Stimulated activated CD4-positive, alpha-beta T cell treated with anti-CD3 and anti-CD28 coated beads, Interleukin-1b, Interleukin-23, amount 100 ng/mL, for 48 hours (primary cell): ENCODE data around the gene ADAMTSL3.

Experiments
- DNase-seq: peaks from one replicate; pipeline ENCODE4 v3.0.0-alpha.2; 2020

ADAMTSL3 gene

DNA sequence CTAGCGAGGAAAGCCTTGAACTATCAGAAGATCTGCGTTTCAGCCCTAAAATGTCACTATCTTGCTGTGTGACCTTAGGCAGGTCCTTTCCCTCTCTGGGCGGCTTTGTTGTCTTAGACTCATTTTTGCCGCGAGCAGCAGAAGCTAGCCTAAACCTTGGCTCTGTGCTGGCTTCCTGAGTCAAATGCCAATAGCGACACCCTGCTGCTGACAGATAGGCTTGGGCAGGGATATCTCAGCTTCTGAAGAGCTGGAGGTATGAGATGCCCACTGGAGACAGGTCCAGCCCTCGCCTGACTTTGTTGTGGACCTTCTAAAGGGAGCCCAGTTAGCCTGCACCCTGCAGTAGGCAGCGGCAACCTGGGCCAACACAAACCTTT, 1.3 kb downstream of the ADAMTSL3 start:
- DNase-seq, result no peak

DNA sequence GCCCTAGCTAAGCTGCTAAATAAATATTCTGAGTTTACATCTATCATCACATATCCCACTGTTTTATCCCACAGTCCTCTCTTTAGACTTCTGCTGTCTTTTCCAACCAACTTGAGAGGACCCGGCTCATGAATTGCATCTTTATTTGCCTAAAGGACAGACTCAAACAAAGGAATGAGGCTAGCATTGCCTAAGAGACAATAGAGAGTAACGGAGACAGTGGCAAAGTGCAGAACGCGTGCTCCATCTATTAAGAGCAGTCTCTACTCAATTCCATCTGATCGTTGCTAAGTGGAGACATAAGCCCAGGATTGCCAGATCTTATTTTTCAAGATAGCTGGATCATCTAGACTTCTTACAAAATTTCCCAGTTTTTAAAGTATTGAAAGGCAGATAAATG, 2.3 kb downstream of the ADAMTSL3 start:
- no peak for DNase-seq

DNA sequence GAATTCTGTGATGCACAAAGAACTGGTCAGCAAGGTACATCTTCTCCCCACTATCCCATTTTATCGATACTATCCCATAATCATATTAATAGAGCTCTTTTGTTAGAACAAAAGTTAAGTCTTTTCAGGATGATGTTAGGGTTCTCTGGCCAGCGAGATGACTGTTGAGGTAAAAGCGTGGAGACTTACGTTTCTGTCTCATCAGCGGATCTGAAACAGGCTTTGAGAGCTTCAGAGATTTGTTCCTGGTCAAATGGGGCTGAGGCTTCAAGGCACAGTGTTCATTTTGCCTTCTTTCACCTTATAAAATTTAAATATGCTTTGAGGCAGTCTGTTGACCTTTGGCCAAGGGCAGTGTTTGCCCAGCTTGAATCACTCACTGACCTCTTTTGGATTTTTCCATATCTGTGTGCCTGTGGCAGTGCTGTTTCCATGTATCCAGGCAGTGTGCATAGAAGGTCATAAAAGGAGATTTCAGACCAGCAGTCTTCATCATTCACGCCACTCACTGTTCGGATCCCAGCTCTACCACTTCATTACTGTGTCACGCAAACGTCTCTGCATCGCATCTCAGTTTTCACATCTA, 3.1 kb downstream of the ADAMTSL3 start:
- DNase-seq, result no peak

DNA sequence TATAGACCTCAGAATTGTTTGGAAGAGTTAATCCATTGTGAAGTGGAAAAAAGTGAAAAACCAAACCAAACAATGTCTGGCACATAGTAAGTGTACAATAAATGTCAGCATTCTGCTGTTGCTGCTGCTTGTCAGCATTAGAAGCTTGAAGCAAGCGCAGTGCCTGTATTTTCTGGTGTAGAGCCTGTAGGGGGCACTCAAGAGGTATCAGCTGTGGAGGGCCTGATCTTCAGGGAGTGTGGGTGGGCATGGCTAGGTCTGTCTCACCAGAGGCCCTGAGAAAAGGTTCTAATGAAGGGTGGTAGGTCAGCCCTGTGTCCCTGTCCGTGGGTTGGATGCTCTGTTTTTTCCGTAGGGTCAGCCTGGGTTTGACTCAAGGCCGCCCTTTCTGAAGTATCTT, 3.6 kb downstream of the ADAMTSL3 start:
- DNase-seq, result no peak

DNA sequence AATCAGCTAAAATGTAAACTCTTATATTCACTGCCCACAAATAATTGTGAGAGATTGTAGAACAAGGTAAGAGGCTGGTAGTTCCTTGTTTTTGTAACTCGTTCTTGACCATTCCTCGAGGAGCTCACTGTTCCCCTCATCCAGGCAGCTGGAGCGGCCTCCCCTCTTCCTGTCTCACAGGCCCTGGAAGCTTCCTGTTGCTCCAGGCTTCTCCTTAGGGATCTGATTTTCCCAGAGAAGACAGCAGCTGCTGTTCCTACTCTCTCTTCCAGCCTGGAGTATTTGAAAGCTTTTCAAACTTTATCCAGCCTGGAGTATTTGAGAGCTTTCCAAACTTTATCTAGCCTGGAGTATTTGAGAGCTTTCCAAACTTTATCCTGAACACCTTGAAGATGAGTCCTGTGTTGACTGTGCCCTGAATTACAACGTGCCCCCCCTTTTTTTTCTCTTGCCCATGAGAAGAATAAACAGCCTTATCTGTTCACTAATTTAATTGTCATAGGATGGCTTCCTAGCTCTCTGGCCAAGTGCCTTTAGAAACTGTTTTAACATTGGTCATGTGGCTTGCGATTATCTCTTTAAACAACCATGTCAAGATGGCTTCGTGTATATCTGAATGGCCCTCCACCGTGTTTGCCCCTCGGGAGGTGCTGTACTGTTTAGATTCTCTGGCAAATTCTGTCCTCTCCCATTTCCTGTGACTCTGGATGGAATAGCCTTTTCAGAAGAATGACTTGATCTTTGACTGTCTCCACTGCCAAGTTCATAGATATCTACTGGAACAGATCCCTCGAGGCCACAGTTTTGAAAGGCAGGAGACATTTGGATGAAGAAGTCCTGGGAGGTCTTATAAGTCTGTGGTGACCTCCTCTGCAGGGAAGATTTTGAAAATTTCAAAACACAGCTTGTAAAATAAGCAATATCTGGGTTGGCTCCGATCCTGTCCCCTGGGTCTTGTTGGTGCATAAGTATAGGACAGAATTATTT, 4.8 kb downstream of the ADAMTSL3 start:
- no peak for DNase-seq

DNA sequence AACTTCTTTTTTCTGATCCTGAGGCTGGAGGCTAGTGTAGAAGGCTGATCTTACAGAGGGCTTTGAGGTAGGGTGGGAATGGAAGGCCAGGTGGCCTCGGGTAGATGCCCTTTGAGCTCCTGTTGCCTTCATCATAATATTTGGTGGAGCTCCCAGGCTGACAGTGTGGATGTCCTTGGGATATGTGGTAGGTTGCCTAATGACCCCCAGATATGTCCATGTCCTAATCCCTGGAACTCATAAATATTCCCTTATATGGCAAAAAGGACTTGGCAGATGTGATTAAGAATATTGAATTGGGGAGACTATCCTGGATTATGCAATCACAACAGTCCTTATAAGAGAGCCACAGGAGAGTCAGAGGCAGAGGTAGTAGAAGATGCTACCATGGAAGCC, 5.5 kb downstream of the ADAMTSL3 start:
- DNase-seq, result no peak

DNA sequence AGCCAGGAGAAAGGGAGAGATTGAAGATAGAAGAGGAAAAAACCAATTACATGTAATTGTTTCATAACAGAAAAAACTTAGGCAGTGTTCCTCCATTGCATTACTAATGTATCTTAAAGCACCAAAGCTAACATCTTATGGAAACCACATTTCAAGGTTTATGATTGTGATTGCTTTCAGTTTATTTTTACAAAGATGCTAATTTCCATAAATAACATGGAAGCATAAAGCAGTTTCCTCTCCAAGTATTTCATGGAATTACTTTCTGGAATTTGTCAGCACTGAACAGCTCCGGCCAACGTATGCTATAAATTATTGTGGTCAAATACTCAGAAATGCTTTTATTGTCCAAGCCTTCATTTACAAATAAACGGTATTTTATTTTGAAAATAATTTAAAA, 11.6 kb downstream of the ADAMTSL3 start:
- DNase-seq, result no peak

DNA sequence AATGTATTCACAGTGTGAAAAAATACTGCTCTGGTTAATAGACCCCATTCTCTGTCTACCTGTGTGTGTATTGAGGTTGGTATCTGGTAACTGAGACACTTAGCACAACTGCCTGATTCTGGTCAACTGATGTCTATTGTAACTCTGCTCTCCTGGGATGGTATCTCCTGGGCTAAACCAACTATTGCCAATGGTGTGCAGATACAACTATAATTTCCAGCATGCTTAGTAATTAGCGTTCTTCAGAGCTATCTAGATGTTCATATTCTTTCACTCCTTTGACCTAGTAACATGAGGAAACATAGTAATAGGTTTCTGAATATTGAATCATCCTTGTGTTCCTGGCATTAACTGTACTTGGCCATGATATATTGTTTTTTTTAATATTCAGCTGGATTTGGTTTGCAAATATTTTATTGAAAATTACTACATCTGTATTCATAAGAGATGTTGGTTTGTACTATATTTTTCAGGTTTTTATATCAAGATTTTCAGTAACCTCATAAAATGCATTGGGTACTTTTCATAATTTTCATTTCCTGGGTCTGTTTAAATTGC, 16.8 kb downstream of the ADAMTSL3 start:
- no peak for DNase-seq

DNA sequence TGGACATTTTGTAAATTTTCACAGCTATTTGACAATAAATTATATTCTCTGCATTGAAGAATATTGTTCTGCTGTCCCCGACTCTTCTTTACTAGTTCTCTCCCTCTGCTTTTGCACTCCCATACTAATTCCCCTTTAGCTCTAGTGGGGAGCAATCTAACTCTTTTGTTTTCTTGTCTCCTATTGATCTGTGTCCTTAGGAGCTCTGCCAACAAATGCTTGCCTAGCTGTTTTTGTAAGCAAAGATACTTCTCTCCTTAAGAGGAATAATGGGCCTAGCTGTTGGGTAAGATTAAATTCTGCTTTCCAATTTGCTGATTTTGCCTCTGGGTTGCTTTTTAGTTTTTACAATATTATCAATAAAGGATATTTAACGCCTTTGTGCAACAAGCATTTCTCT, 17.7 kb downstream of the ADAMTSL3 start:
- DNase-seq, result no peak

DNA sequence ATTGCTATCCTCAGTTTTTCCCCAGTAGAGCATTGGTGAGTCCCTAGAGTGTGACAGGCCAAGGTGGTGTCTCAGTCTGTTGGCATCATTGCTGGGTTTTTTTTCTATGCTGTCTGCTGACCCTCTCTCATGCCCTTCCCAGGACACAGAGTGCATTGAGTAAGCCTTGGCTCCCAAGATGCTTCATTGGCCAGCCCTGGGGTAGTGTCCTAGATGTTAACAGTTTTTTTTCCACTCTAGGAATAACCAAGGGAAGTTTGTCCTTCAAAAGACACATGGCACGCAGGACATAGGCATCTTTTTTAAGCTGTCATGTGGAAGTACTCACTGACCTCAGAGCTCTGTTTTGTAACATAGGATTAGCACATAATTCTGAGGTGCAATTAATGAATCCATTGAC, 19.5 kb downstream of the ADAMTSL3 start:
- no peak for DNase-seq

DNA sequence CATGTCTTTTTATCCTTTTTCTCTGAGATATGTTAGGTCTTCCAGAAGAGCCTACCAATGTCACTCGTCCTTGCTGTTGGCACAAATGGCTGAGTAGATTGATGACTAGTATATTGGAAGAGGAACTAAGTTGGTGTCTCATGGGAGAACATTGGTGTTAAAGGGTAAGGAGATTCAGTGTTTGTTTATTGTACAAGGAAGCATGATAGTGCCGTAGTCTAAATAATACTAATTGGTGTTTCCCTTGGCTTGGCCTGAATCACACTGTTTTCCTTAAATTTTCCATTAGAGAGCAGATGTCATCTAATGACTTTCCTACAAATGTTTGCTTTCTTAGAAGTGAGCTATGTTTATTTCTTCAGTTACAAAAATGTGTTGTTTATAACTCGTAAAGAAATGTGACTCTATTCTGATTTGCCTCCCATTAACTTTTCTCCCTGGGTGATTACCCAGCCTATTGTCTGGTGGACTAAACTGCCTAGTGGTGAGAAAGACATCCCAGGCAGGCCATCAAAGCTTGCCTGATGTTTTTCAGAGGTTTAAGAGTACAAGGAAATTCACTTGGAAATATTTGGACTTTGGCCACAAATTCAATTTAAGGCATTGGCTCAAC, 28.7 kb downstream of the ADAMTSL3 start:
- DNase-seq, result no peak

DNA sequence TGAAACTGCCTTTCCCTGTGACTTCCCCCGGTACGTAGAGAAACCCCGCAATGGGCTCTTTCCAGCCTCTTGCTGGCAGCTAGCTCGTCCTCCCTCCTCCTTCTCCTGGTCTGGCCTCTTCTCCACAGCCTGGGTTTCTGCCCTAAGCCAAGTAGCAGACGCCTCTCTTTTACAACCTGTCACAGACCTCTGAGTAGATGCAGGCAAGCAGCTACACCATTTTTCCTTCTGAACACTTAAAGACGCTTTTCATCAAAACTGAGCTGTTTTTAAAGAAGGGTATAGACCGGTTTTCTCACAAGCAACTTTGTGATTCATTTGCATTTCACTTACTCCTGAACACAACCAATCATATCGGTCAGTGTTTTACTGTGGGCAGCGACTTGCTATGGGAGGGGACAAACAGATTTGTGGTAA, 32.0 kb downstream of the ADAMTSL3 start:
- no peak for DNase-seq

DNA sequence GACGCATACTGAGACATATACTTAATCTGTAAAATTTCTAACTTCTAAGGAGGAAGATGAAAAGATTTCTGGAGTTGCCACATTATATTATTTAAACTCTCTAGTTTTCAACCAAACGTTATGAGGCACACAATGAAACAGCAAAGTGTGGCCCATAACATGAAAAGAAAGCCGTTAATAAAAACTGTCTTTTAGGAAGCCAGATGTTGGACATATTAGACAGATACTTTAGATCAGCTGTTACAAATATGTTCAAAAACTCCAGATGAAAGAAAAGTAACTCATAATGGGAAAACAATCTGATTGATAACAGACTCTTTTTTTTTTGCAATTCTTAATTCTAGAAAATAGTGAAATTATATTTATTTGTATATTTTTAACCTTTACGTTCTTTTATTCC, 34.3 kb downstream of the ADAMTSL3 start:
- DNase-seq, result no peak

DNA sequence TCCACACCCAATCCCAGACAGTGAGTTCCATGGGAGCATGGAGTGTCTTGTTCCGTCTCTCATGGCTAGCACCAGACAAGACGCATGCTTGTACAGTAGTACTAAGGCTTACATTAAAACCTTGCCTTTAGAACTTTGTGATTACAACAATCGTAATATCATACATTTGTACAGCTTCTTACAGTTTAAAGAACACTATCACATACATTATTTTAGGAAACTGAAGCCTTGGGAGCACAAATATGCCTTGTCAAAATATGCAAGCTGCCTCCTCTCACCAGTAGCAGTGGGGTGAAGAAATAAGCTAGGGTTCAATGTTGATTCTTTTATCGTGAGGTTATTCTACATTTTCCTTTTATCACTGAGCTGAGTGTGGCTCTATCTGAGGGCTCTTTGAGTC, 36.8 kb downstream of the ADAMTSL3 start:
- DNase-seq, result no peak

DNA sequence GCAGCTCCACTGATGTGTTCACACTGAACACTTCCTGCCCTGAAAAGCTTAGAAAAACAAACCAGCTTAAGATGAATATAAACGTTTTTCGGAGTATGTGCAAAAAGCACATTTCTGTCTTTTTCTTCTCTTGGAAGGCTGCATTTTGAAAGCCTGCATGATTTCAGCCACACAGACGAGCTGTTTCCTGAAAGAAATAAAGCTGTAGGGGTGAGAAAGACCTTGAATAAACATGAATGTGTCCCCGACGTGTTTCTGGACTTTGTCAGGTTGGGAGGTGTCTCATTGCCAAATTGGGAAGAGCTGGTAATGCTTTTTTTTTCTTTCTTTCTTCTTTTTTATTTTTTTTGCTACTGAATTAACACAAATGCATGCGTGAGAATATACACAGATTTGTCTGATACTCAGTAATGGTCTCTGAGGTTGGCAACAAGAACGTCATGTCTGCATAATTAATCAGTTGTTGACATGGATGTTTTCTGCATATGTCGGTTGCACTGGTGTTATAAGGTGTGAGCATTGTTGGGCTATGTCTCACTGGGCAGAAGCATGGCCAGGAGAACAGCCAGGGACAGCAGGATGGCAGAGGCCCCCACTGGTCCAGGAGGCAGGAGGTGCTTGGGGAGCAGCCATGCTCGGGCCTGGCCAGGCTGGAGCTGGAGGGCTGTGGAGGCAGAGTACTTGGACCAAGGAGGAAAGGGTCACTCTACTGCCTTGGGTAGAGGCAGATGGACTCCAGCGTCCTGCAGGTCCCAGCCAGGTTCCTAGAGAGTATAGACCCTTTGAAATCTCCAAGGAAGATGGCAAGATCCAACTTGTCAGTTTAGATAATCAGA, 39.0 kb downstream of the ADAMTSL3 start:
- no peak for DNase-seq

DNA sequence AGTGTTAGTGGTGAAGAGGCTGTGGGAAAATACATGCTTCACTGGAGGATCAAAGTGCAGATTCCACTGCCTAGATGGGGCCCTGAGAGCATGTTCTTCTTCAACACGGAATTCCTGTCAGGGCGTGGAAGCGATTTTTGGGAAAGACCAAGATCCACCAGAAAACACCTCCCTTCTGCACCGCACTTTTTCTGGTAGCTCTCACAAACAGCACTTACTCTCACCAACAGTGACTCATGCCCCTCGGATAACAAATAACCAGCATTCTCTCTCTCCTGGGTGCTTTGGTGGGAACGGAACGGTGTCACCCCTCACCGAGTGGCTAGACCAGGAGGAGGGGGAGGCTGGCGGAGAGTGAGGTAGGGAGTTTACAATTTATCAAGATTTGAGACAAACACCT, 40.1 kb downstream of the ADAMTSL3 start:
- no peak for DNase-seq

DNA sequence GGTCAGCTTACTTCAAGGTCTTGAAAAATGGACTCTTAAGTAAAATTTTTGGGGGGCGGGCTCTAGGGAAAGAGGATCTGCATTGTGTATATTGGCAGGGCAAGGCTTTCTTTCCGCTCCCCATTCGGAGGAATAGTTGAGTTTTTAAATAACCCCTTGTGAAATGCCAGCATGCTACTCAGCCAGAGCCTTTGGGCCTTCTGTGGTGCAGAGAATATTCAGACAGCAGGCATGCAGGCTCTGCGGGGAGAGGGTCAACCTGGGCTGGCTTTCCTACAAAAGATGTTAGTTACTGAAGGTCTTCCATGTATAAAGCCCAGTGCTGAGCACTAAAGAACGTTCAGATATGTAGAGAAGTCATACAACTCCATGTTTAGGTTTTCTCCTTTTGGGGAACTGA, 40.6 kb downstream of the ADAMTSL3 start:
- no peak for DNase-seq

DNA sequence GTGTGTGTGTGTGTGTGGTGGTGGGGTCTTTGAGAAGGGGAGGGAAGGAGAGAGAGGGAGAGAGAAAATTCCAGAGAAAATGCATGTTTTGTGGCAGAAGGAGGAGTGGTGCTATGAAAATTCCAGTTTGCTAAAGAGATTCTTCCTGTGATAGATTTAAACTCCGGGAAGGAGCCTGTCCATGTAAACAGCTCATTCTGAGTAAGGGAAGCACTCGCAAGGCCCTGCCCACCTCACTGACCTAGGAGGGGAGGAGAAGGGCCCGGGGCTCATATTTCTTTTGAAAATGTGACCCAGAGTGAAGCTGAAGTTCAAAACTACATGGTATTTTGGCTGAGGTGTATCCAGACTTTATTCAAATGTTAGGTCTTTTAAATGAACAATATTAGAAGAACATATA, 41.3 kb downstream of the ADAMTSL3 start:
- no peak for DNase-seq

DNA sequence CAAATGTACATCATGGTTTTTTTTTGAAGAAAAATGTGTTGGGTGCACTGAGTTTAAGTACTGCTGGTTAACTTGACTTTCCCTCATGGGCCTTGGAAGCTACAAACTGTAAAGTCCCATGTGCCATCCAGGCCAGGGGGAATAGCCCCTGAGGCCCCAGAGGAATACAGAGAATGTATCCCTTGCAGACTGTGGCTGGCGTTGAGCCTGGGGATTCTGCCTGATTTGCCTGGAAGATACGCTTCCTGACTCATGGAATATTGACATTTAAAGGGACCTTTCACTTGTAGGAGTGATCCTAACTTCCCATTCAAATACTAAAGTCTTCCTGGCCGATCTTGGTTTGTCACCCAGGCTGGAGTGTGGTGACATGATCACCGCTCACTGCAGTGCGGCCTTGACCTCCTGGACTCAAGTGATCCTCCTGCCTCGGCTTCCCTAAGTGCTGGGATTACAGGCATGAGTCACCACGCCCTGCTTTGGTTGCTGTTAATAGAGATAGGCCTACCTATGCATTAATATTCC, 42.0 kb downstream of the ADAMTSL3 start:
- no peak for DNase-seq

DNA sequence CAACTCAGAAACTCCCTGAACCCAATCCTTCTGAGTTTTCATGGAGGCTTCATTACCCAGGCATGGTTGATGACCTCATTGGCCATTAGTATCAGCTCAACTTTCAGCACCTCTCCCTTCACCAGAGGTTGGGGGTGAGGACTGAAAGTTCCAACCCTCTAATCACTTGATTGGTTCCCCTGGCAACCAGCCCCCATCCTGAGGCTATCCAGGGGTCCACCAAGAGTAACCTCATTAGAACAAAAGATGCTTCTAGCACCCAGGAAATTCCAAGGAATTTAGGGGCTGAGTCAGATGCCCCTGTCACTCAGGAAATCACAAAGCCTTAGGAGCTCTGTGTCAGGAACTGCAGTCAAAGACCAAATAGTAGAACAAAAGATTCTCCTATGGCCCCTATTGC, 43.8 kb downstream of the ADAMTSL3 start:
- no peak for DNase-seq

DNA sequence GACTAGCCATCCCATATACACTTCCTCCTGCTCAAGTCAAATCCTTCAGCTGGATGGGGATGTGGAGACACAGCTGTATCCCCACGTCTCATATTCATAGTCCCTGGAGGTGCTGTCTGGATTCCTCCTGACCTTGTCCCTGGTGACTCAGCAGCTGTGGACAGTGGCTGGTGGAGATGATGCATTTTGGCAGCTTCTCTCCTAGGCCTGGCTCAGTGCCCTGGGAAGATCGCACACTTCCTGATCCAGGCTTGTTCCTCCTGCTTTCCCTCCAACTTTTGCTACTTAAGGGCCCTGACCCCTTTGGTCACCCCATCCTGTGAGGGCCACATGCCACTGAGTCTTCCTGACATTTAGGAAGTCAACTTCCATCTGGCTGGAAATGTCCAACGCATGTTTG, 44.4 kb downstream of the ADAMTSL3 start:
- DNase-seq, result no peak

DNA sequence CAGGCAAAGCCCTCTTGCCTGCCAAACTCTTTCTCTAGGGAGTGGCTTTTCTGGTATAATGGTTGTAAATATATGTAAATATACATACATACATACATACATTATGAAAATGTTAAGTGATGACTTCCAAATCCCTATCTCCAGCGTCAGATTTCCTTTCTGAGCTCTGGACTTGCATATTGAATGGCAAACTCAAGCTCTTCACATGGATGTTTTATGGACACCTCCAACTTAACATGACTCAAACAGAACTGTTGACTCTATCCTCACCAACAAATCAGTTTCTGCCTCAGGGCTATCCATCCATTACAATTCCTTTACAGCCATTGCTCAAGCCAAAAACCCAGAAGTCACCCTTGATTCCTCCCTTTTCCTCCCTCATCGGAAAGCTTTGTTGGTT, 45.1 kb downstream of the ADAMTSL3 start:
- DNase-seq, result no peak

DNA sequence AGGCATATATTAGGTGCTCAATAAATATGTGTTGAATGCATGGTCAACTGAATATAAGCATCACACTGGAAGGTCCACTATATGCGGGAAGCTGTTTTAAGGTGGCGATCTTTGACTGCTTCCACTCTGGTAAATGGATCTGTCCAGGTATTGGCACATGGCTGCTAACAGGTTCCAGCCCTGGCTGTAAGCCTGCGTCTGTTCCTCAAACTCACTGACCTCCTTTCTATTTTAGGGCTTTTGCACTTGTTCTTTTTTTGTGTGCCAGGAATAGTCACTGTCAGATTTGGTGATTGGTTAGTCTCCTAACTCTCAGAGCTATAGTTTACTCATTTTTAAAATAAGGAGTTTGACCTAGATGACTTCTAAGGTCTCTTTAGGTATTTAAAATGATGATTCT, 46.2 kb downstream of the ADAMTSL3 start:
- no peak for DNase-seq
